Body of pancreas (tissue), 4 donors: ENCODE results near the gene IFNL3. TPM values are rescaled to one million over a fixed set of nuclear protein-coding genes. Genes with fewer than 3 reads are reported as not detected.

Source experiments
- ATAC-seq: fragments of 150-250 bp; one replicate; pipeline ENCODE4 v1.9.1; 2016
- DNase-seq, 4 donors: peaks; one replicate each; pipeline ENCODE4 v3.0.0-alpha.2; 2019
- H3K27ac ChIP-seq, 4 donors: fragments of 200-600 bp; sonication (generic); 1 replicate in 3 of 4; 2 replicates in 1 of 4; pipeline versions ENCODE4 v1.5.1 to v1.6.1; 2016 to 2019; ENCODE audit warnings: mild to moderate bottlenecking in 1 of 4, mixed read lengths in 1 of 4, moderate library complexity in 1 of 4
- H3K27me3 ChIP-seq, 2 donors: fragments of 200-600 bp; sonication (generic); one replicate each; pipeline ENCODE4 v1.6.0; 2016; ENCODE audit warnings: mild to moderate bottlenecking in 1 of 2
- H3K36me3 ChIP-seq, 2 donors: fragments of 200-600 bp; sonication (generic); replicated peaks in 1 of 2; 2 replicates each; pipeline ENCODE4 v1.5.1; 2016; ENCODE audit warnings: low read depth in 2 of 2; ENCODE audit not compliant: insufficient read depth in 1 of 2
- H3K4me1 ChIP-seq: fragments of 200-600 bp; sonication (generic); one replicate; pipeline ENCODE4 v1.6.0; 2016
- H3K4me3 ChIP-seq, 2 donors: fragments of 200-600 bp; sonication (generic); 1 replicate in 1 of 2; 2 replicates in 1 of 2; pipeline ENCODE4 v1.5.1; 2016 to 2019
- H3K9me3 ChIP-seq, 3 donors: fragments of 200-600 bp; sonication (generic); 1 replicate in 2 of 3; 2 replicates in 1 of 3; pipeline ENCODE4 v1.5.1; 2016
- CTCF ChIP-seq, 7 experiments: fragments of 450-650 bp in 4 of 7; fragments of 200-600 bp in 3 of 7; sonication (generic) in 3 of 7; IDR thresholded peaks; one replicate each; pipeline ENCODE4 v1.5.1; 2016 to 2019; ENCODE audit warnings: antibody characterized with exemption in 7 of 7
- POLR2A ChIP-seq, 3 donors: fragments of 450-650 bp; IDR thresholded peaks; one replicate each; pipeline ENCODE4 v1.6.1; 2016; ENCODE audit warnings: antibody characterized with exemption in 3 of 3, mild to moderate bottlenecking in 2 of 3
- WGBS, 2 donors: methylation state at CpG; one replicate each; pipeline ENCODE4 v1.1.5; 2017; 5-methylcytosine and 5-hydroxymethylcytosine counted together
- intact Hi-C: fragments of 100-400 bp; cut with DNase I; formaldehyde crosslinking; loops from one replicate; pipeline ENCODE4 v1.15.1; 2023
- total RNA-seq, 2 donors: library from RNA; depleted of rRNA; stranded (reverse); fragments of >200 nt; gene quantifications; one replicate each; pipeline ENCODE4 v1.1.0, GENCODE V29; 2016

IFNL3 gene
- total RNA-seq, 2 donors from 2014 or later = not detected

- intact Hi-C loops = no loop called here
- DNase-seq (peak; percentile 92 to 96 (median 95)), ATAC-seq (peak; percentile 99)
- Histone ChIP-seq H3K4me1 (peaks cover 15% of the 10 kb centered on the region), H3K36me3 (no peaks in the 10 kb centered on the region), H3K27ac (peak overlapping the region; percentile 48 to 84 (median 76)), H3K9me3 (no peaks in the 10 kb centered on the region), H3K27me3 (no peaks in the 10 kb centered on the region), H3K4me3 (no peak overlapping the region)
- TF ChIP-seq POLR2A (IDR thresholded peaks at IDR 0.05) (peak; percentile 8 to 62 (median 57)), CTCF (IDR thresholded peaks at IDR 0.05) (no peak)
- WGBS, 2 donors = 32 to 62% methylated on average over 9 to 22 of the region's 22 CpGs
Observed at GRCh38 chr19:39237200-39238184, 7.3 kb downstream of the IFNL3 start.

GRCh38 chr19:39236527-39236926, 8.3 kb downstream of the IFNL3 start:
- Histone ChIP-seq H3K36me3 (no peaks in the 10 kb centered on the region), H3K27ac (no peak overlapping the region), H3K27me3 (no peaks in the 10 kb centered on the region), H3K9me3 (no peaks in the 10 kb centered on the region), H3K4me1 (peaks cover 15% of the 10 kb centered on the region), H3K4me3 (no peak overlapping the region)
- TF ChIP-seq POLR2A (IDR thresholded peaks at IDR 0.05) (no peak), CTCF (IDR thresholded peaks at IDR 0.05) (no peak)
- DNase-seq (no peak), ATAC-seq (no peak)
- intact Hi-C loops = no loop called here
- 77 to 82% methylated on average over 7 to 8 of the region's 12 CpGs for WGBS, 2 donors

GRCh38 chr19:39232708-39233107, 12.1 kb downstream of the IFNL3 start:
- Histone ChIP-seq H3K36me3 (no peaks in the 10 kb centered on the region), H3K4me1 (peaks cover 6% of the 10 kb centered on the region), H3K27me3 (no peaks in the 10 kb centered on the region), H3K9me3 (no peaks in the 10 kb centered on the region), H3K4me3 (no peak overlapping the region), H3K27ac (no peak overlapping the region)
- DNase-seq (no peak), ATAC-seq (no peak)
- WGBS, 2 donors = 82 to 94% methylated on average over 2 to 5 of the region's 5 CpGs
- no peak for TF ChIP-seq CTCF (IDR thresholded peaks at IDR 0.05)
- TF ChIP-seq POLR2A (IDR thresholded peaks at IDR 0.05) = no peak
- intact Hi-C loops = no loop called here

GRCh38 chr19:39230096-39230764, 14.6 kb downstream of the IFNL3 start:
- TF ChIP-seq POLR2A (IDR thresholded peaks at IDR 0.05) (no peak), CTCF (IDR thresholded peaks at IDR 0.05) (no peak)
- ATAC-seq (no peak), DNase-seq (no peak)
- 86 to 88% methylated on average over 2 of the region's 2 CpGs for WGBS, 2 donors
- Histone ChIP-seq H3K27me3 (no peaks in the 10 kb centered on the region), H3K9me3 (no peaks in the 10 kb centered on the region), H3K4me3 (no peak overlapping the region), H3K36me3 (no peaks in the 10 kb centered on the region), H3K27ac (no peak overlapping the region), H3K4me1 (no peaks in the 10 kb centered on the region)
- intact Hi-C loops = no loop called here
